KMS-11 (cell line): ENCODE data around the gene SLC27A6.

Source experiments
- H2AFZ ChIP-seq: fragments of 200-600 bp; sonication (generic); 2 replicates; pipeline ENCODE4 v1.6.1; 2016; ENCODE audit warnings: antibody characterized with exemption, mixed run types, low read depth
- H3K27ac ChIP-seq: fragments of 200-600 bp; sonication (generic); 2 replicates; pipeline ENCODE4 v1.6.1; 2016; ENCODE audit warnings: mild to moderate bottlenecking, mixed run types
- H3K27me3 ChIP-seq: fragments of 200-600 bp; sonication (generic); 2 replicates; pipeline ENCODE4 v1.6.1; 2017; ENCODE audit warnings: mild to moderate bottlenecking, low read depth, mixed run types, moderate library complexity; ENCODE audit not compliant: insufficient read depth
- H3K36me3 ChIP-seq: fragments of 200-600 bp; sonication (generic); 2 replicates; pipeline ENCODE4 v1.6.1; 2017; ENCODE audit warnings: mild to moderate bottlenecking, mixed run types; ENCODE audit not compliant: insufficient read depth
- H3K4me1 ChIP-seq: fragments of 200-600 bp; sonication (generic); 2 replicates; pipeline ENCODE4 v1.6.1; 2016; ENCODE audit warnings: mild to moderate bottlenecking, low read depth, mixed run types; ENCODE audit not compliant: poor library complexity, severe bottlenecking
- H3K4me2 ChIP-seq: fragments of 200-600 bp; sonication (generic); 2 replicates; pipeline ENCODE4 v1.7.0; 2016; ENCODE audit warnings: mild to moderate bottlenecking, mixed run types
- H3K4me3 ChIP-seq: fragments of 200-600 bp; sonication (generic); IDR thresholded peaks from 2 replicates; pipeline ENCODE4 v1.6.1; 2017; ENCODE audit warnings: low read depth, low read length, mixed read lengths; ENCODE audit not compliant: insufficient read depth
- H3K79me2 ChIP-seq: fragments of 200-600 bp; sonication (generic); 2 replicates; pipeline ENCODE4 v1.6.1; 2016; ENCODE audit warnings: low read depth, mixed run types; ENCODE audit not compliant: insufficient read depth
- H3K9ac ChIP-seq: fragments of 200-600 bp; sonication (generic); 2 replicates; pipeline ENCODE4 v1.6.1; 2016; ENCODE audit warnings: mild to moderate bottlenecking, mixed run types
- H4K20me1 ChIP-seq: fragments of 200-600 bp; sonication (generic); 2 replicates; pipeline ENCODE4 v1.6.1; 2016; ENCODE audit warnings: mild to moderate bottlenecking, mixed run types; ENCODE audit not compliant: insufficient read depth
- TF ChIP-seq, protein P1 (sequence below): fragments of 200-600 bp; sonication (generic); conservative IDR thresholded peaks from 2 replicates; pipeline ENCODE4 v1.6.1; 2017; ENCODE audit warnings: low read depth, mild to moderate bottlenecking, antibody characterized with exemption, low read length, moderate library complexity, mixed read lengths

Gene SLC27A6

DNA sequence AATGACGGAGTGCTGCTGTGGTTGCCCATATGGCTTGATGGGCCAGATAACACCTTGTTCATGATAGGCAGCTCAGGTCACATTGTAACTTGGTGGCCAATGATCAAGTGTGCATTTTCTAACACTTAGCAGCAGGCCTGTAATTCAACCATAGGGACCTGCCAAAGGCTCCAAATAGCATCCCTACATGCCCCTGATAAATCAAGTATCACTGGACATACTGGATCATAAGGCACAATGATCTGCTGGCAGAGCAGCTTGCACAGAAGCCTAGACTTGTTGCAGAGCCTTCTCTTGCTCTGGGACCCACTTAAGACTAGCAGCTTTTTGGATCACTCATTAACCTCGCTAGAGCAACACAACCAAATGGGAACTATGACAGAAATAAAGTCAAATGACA, 83.2 kb downstream of the SLC27A6 start:
- Histone ChIP-seq H3K79me2 (no peaks in the 10 kb centered on the region), H3K4me1 (no peaks in the 10 kb centered on the region), H2AFZ (no peak overlapping the region), H3K4me3 (no peak overlapping the region), H3K27me3 (no peaks in the 10 kb centered on the region), H3K27ac (no peak overlapping the region), H3K9ac (no peak overlapping the region), H3K4me2 (no peak overlapping the region), H4K20me1 (no peaks in the 10 kb centered on the region), H3K36me3 (no peaks in the 10 kb centered on the region)
- TF ChIP-seq, protein P1, sequence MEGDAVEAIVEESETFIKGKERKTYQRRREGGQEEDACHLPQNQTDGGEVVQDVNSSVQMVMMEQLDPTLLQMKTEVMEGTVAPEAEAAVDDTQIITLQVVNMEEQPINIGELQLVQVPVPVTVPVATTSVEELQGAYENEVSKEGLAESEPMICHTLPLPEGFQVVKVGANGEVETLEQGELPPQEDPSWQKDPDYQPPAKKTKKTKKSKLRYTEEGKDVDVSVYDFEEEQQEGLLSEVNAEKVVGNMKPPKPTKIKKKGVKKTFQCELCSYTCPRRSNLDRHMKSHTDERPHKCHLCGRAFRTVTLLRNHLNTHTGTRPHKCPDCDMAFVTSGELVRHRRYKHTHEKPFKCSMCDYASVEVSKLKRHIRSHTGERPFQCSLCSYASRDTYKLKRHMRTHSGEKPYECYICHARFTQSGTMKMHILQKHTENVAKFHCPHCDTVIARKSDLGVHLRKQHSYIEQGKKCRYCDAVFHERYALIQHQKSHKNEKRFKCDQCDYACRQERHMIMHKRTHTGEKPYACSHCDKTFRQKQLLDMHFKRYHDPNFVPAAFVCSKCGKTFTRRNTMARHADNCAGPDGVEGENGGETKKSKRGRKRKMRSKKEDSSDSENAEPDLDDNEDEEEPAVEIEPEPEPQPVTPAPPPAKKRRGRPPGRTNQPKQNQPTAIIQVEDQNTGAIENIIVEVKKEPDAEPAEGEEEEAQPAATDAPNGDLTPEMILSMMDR, result no peak

GRCh38 chr5:129049126-129049799, 84.0 kb downstream of the SLC27A6 start:
- TF ChIP-seq, protein P1, result no peak
- no peaks in the 10 kb centered on the region for H3K4me1 ChIP-seq
- H3K4me2 ChIP-seq, result no peak overlapping the region
- H3K36me3 ChIP-seq, result no peaks in the 10 kb centered on the region
- H3K27me3 ChIP-seq, result no peaks in the 10 kb centered on the region
- H3K4me3 ChIP-seq, result no peak overlapping the region
- H2AFZ ChIP-seq, result no peak overlapping the region
- H4K20me1 ChIP-seq, result no peaks in the 10 kb centered on the region
- H3K27ac ChIP-seq, result no peak overlapping the region
- H3K9ac ChIP-seq, result no peak overlapping the region
- H3K79me2 ChIP-seq, result no peaks in the 10 kb centered on the region

GRCh38 chr5:129051283-129051682, 86.0 kb downstream of the SLC27A6 start:
- Histone ChIP-seq H3K27ac (no peak overlapping the region), H3K79me2 (no peaks in the 10 kb centered on the region), H3K4me2 (no peak overlapping the region), H3K4me1 (no peaks in the 10 kb centered on the region), H3K9ac (no peak overlapping the region), H4K20me1 (no peaks in the 10 kb centered on the region), H3K4me3 (no peak overlapping the region), H3K27me3 (no peaks in the 10 kb centered on the region), H3K36me3 (no peaks in the 10 kb centered on the region), H2AFZ (no peak overlapping the region)
- TF ChIP-seq, protein P1, result no peak

DNA sequence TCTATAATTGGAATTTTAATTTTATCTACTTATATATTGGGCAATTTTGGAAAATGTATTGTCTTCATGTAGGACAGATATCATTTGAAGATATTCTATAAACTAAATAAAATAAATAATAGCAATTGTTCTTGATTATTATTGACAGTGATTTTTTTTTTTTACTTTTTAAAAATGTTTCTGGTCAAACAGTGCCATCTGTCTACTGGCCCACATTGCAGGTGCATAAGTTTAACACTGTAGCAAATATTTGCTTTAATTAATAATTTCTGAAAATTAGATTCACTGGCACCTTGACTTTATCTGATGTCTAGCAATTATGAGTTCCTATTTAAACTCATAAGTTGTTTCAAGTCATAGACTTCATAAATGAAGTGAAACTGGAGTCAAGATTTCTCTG, 88.2 kb downstream of the SLC27A6 start:
- Histone ChIP-seq H3K36me3 (no peaks in the 10 kb centered on the region), H4K20me1 (no peaks in the 10 kb centered on the region), H3K4me2 (no peak overlapping the region), H3K27ac (no peak overlapping the region), H3K4me1 (no peaks in the 10 kb centered on the region), H3K4me3 (no peak overlapping the region), H3K27me3 (no peaks in the 10 kb centered on the region), H2AFZ (no peak overlapping the region), H3K79me2 (no peaks in the 10 kb centered on the region), H3K9ac (no peak overlapping the region)
- TF ChIP-seq, protein P1, result no peak
